Measurements from ENCODE around the gene OR8D1.

GRCh38 chr11:124294687-124295086 is 19.1 kb downstream of the OR8D1 start:
- TF ChIP-seq POLR2AphosphoS5 (IDR thresholded peaks at IDR 0.05) (no peak), CTCF (IDR thresholded peaks at IDR 0.05) (no peak), POLR2A (IDR thresholded peaks at IDR 0.05) (no peak)

Measured in transverse colon (tissue), 4 donors.